GM19239 (cell line): ENCODE results near the gene CALHM5.

Experiments
- DNase-seq: peaks from one replicate; pipeline ENCODE4 v3.0.0; 2011; ENCODE audit warnings: low spot score; ENCODE audit not compliant: insufficient read length
- FAIRE-seq: peaks from 2 replicates; lab custom pipeline; 2011; peaks lifted over from hg19 to GRCh38; lab: Jason Lieb, UNC

The CALHM5 gene

GRCh38 chr6:116500969-116501433, 10.4 kb upstream of the CALHM5 start:
- FAIRE-seq (no peak), DNase-seq (no peak)

- no peak for DNase-seq
- FAIRE-seq = no peak
These were observed 4.1 kb upstream of the CALHM5 start for GRCh38 chr6:116507324-116507723.

GRCh38 chr6:116508527-116508926, 2.9 kb upstream of the CALHM5 start:
- DNase-seq (no peak), FAIRE-seq (no peak)

- FAIRE-seq (peak; percentile 80), DNase-seq (peak; percentile 3)
These were observed 696 bp downstream of the CALHM5 start for GRCh38 chr6:116512111-116512559.

GRCh38 chr6:116512734-116513133, 1.3 kb downstream of the CALHM5 start:
- FAIRE-seq = no peak
- no peak for DNase-seq

- FAIRE-seq (no peak), DNase-seq (no peak)
These were observed 1.9 kb downstream of the CALHM5 start for GRCh38 chr6:116513224-116513875.

GRCh38 chr6:116514111-116514510, 2.7 kb downstream of the CALHM5 start:
- no peak for DNase-seq
- no peak for FAIRE-seq

GRCh38 chr6:116515141-116515540, 3.7 kb downstream of the CALHM5 start:
- no peak for FAIRE-seq

GRCh38 chr6:116518621-116519368, 7.4 kb downstream of the CALHM5 start:
- DNase-seq = no peak
- no peak for FAIRE-seq

More at GRCh38 chr6:116515141-116515540, 3.7 kb downstream of the CALHM5 start:
- DNase-seq = no peak

- DNase-seq (no peak), FAIRE-seq (no peak)
These were observed 11.5 kb downstream of the CALHM5 start for GRCh38 chr6:116522896-116523295.

GRCh38 chr6:116524236-116524635, 12.8 kb downstream of the CALHM5 start:
- DNase-seq = no peak
- FAIRE-seq = no peak

GRCh38 chr6:116528133-116528532, 16.7 kb downstream of the CALHM5 start:
- FAIRE-seq = no peak

GRCh38 chr6:116528780-116529179, 17.3 kb downstream of the CALHM5 start:
- no peak for DNase-seq
- no peak for FAIRE-seq

More at GRCh38 chr6:116528133-116528532, 16.7 kb downstream of the CALHM5 start:
- DNase-seq = no peak

- DNase-seq (no peak), FAIRE-seq (peak; percentile 42)
These were observed 18.2 kb downstream of the CALHM5 start for GRCh38 chr6:116529466-116530290.

GRCh38 chr6:116530436-116530835, 19.0 kb downstream of the CALHM5 start:
- FAIRE-seq (no peak), DNase-seq (no peak)

- FAIRE-seq = peak; percentile 47
- peak; percentile 13 for DNase-seq
These were observed 20.5 kb downstream of the CALHM5 start for GRCh38 chr6:116531675-116532570.

- FAIRE-seq (no peak), DNase-seq (no peak)
These were observed 22.0 kb downstream of the CALHM5 start for GRCh38 chr6:116533233-116533957.

- FAIRE-seq = no peak
These were observed 23.7 kb downstream of the CALHM5 start for GRCh38 chr6:116535109-116535508.

GRCh38 chr6:116536216-116536621, 24.8 kb downstream of the CALHM5 start:
- DNase-seq (peak; percentile 16), FAIRE-seq (peak; percentile 81)

More at GRCh38 chr6:116535109-116535508, 23.7 kb downstream of the CALHM5 start:
- DNase-seq = no peak
